GM21515 (cell line): ENCODE results near the gene TMC5.

Experiments
- ATAC-seq: cut with Tn5 transposase; IDR thresholded peaks from one replicate; pipeline ENCODE4 v1.9.1; 2021; ENCODE audit not compliant: unreplicated experiment

Gene TMC5

GRCh38 chr16:19458722-19459379, 41.2 kb downstream of the TMC5 start:
- no peak for ATAC-seq

GRCh38 chr16:19460397-19460796, 42.7 kb downstream of the TMC5 start:
- ATAC-seq, result no peak

- ATAC-seq, result no peak
These were observed 46.0 kb downstream of the TMC5 start for GRCh38 chr16:19463468-19464315.

- no peak for ATAC-seq
These were observed 50.6 kb downstream of the TMC5 start for GRCh38 chr16:19468300-19468699.

GRCh38 chr16:19472482-19472881, 54.8 kb downstream of the TMC5 start:
- ATAC-seq, result no peak

- ATAC-seq, result no peak
These were observed 56.9 kb downstream of the TMC5 start for GRCh38 chr16:19474617-19475016.

GRCh38 chr16:19478505-19478904, 60.8 kb downstream of the TMC5 start:
- ATAC-seq, result no peak

- ATAC-seq, result no peak
These were observed 61.6 kb downstream of the TMC5 start for GRCh38 chr16:19479302-19479721.

GRCh38 chr16:19481296-19481695, 63.6 kb downstream of the TMC5 start:
- no peak for ATAC-seq

- ATAC-seq, result no peak
These were observed 64.1 kb downstream of the TMC5 start for GRCh38 chr16:19481769-19482168.

- no peak for ATAC-seq
These were observed 64.6 kb downstream of the TMC5 start for GRCh38 chr16:19482291-19482690.

GRCh38 chr16:19484096-19484495, 66.4 kb downstream of the TMC5 start:
- ATAC-seq, result no peak

- ATAC-seq, result no peak
These were observed 67.9 kb downstream of the TMC5 start for GRCh38 chr16:19485611-19486010.

GRCh38 chr16:19486051-19486450, 68.4 kb downstream of the TMC5 start:
- ATAC-seq, result no peak

- no peak for ATAC-seq
These were observed 69.2 kb downstream of the TMC5 start for GRCh38 chr16:19486750-19487325.

GRCh38 chr16:19488213-19488640, 70.5 kb downstream of the TMC5 start:
- ATAC-seq, result no peak

GRCh38 chr16:19490619-19491018, 72.9 kb downstream of the TMC5 start:
- no peak for ATAC-seq

- no peak for ATAC-seq
These were observed 79.5 kb downstream of the TMC5 start for GRCh38 chr16:19497176-19497575.

GRCh38 chr16:19499006-19499405, 81.3 kb downstream of the TMC5 start:
- no peak for ATAC-seq

GRCh38 chr16:19499481-19499880, 81.8 kb downstream of the TMC5 start:
- no peak for ATAC-seq

GRCh38 chr16:19502395-19503131, 84.9 kb downstream of the TMC5 start:
- no peak for ATAC-seq
